Upper lobe of right lung (tissue), 1 donor: ENCODE measurements around the gene ROBO2. TPM values are rescaled to one million over a fixed set of nuclear protein-coding genes. Genes with fewer than 3 reads are reported as not detected.

Experiments used
- ATAC-seq: fragments of 200-7000 bp; cut with Tn5 transposase; one replicate; pipeline ENCODE4 v1.9.1; 2020; ENCODE audit warnings: mild to moderate bottlenecking, moderate library complexity
- DNase-seq: peaks from one replicate; pipeline ENCODE4 v3.0.0-alpha.2; 2020
- H3K27ac ChIP-seq: fragments of 200-600 bp; one replicate; pipeline ENCODE4 v1.8.0; 2022
- H3K27me3 ChIP-seq: fragments of 200-600 bp; one replicate; pipeline ENCODE4 v1.8.0; 2022; ENCODE audit warnings: mild to moderate bottlenecking
- H3K36me3 ChIP-seq: fragments of 200-600 bp; one replicate; pipeline ENCODE4 v1.8.0; 2022
- H3K4me1 ChIP-seq: fragments of 200-600 bp; one replicate; pipeline ENCODE4 v1.8.0; 2022
- H3K4me3 ChIP-seq: fragments of 200-600 bp; one replicate; pipeline ENCODE4 v1.8.0; 2022; ENCODE audit warnings: mild to moderate bottlenecking
- H3K9me3 ChIP-seq: fragments of 200-600 bp; one replicate; pipeline ENCODE4 v1.8.0; 2022
- intact Hi-C: fragments of 100-400 bp; cut with DNase I; formaldehyde crosslinking; loops from one replicate; pipeline ENCODE4 v1.11.0; 2022
- total RNA-seq: library from RNA; stranded (reverse); fragmentation: NEBNext Ultra II Directional; extraction: Animal tissue kit (Norgen Biotek cat#: 25700); gene quantifications from one replicate; pipeline ENCODE4 v1.2.1, GENCODE V29; 2021
- TF ChIP-seq, protein P1 (sequence below): fragments of 200-600 bp; IDR thresholded peaks from one replicate; pipeline ENCODE4 v1.8.0; 2022; ENCODE audit warnings: antibody characterized with exemption
- donor health status: DM: no; HTN: yes; CAD: no; lungs with severe emphysema.

The ROBO2 gene
- total RNA-seq, 1 donor from 2014 or later, result 27.1 TPM

DNA sequence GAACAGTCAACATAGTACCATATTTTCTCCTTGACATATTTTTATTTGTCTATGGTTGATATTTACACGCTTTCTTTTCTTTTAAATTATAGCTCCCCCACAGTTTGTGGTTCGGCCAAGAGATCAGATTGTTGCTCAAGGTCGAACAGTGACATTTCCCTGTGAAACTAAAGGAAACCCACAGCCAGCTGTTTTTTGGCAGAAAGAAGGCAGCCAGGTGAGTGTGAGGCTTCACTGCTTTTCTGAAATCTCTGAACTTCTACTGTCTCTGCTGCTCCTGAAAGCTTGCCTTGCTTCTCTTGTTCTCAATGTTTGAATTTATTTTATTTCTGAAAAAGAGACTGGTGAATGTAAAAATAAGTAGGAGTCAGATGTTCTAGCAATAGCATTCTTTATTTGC lies 506.3 kb downstream of the ROBO2 start:
- no peak overlapping the region for H3K27ac ChIP-seq
- ATAC-seq (no peak), DNase-seq (no peak)
- no peaks in the 10 kb centered on the region for H3K27me3 ChIP-seq
- H3K36me3 ChIP-seq, result no peaks in the 10 kb centered on the region
- H3K4me1 ChIP-seq, result no peaks in the 10 kb centered on the region
- TF ChIP-seq, protein P1, sequence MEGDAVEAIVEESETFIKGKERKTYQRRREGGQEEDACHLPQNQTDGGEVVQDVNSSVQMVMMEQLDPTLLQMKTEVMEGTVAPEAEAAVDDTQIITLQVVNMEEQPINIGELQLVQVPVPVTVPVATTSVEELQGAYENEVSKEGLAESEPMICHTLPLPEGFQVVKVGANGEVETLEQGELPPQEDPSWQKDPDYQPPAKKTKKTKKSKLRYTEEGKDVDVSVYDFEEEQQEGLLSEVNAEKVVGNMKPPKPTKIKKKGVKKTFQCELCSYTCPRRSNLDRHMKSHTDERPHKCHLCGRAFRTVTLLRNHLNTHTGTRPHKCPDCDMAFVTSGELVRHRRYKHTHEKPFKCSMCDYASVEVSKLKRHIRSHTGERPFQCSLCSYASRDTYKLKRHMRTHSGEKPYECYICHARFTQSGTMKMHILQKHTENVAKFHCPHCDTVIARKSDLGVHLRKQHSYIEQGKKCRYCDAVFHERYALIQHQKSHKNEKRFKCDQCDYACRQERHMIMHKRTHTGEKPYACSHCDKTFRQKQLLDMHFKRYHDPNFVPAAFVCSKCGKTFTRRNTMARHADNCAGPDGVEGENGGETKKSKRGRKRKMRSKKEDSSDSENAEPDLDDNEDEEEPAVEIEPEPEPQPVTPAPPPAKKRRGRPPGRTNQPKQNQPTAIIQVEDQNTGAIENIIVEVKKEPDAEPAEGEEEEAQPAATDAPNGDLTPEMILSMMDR, result no peak
- no peaks in the 10 kb centered on the region for H3K9me3 ChIP-seq
- no peak overlapping the region for H3K4me3 ChIP-seq
- intact Hi-C loops, result no loop called here

DNA sequence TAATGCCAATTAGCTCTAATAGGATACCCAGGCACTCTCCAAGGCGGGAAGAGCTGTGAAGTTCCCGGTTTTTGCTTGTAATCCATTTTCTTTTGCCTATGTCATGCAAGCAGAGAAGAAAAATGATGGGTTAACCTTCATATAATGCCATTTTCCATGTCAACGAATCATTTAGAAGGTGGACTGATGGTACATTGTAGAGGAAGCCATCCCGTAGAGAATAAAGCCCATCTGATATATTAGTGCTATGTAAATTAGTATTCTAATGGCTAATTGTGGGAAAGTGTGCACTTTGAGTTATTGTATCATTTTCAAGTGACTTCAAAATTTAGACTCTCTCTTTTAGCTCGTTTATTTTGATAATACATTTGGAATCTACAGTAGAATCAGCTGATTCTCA lies 509.1 kb downstream of the ROBO2 start:
- intact Hi-C loops, result no loop called here
- Histone ChIP-seq H3K27me3 (no peaks in the 10 kb centered on the region), H3K4me1 (no peaks in the 10 kb centered on the region), H3K27ac (no peak overlapping the region), H3K9me3 (no peaks in the 10 kb centered on the region), H3K36me3 (no peaks in the 10 kb centered on the region), H3K4me3 (no peak overlapping the region)
- DNase-seq, result no peak
- no peak for ATAC-seq
- TF ChIP-seq, protein P1, result no peak

DNA sequence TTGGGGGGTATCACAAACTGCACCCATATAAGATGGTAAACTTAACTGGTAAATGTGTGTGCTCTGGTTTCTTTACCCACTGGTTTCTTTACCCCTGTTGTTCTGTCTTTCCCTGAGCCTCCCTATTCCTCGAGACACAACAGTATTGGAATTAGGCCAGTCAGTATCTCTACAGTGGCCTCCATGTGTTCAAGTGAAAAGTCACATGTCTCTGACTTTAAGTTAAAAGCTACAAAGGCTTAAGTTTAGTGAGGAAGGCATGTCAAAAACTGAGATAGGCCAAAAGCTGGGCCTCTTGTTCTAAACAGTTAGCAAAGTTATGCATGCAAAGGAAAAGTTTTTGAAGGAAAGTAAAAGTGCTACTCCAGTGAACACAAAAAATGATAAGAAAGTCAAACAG lies 513.3 kb downstream of the ROBO2 start:
- ATAC-seq (no peak), DNase-seq (no peak)
- TF ChIP-seq, protein P1, result no peak

DNA sequence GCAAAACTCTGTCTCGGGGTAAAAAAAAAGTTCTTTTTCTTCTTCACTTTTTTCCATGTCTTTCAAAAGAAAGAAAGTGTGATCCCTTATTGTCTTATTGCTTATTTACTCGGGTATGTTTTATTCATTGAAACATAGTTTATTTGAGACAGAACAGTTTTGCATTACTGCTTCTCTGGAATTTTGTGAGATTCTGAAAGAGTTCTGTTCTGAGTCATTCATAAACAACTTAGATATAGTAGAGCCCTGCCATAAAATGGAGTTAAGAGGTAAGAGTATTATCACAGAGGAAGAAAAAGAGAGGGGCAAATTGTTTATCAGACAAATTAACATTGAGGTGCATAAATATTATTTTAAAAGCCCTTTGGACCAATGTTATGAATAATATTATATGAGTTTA lies 522.2 kb downstream of the ROBO2 start:
- H3K4me3 ChIP-seq, result no peak overlapping the region
- H3K9me3 ChIP-seq, result no peaks in the 10 kb centered on the region
- intact Hi-C loops, result no loop called here
- no peaks in the 10 kb centered on the region for H3K36me3 ChIP-seq
- H3K27me3 ChIP-seq, result no peaks in the 10 kb centered on the region
- H3K27ac ChIP-seq, result no peak overlapping the region
- no peak for DNase-seq
- H3K4me1 ChIP-seq, result no peaks in the 10 kb centered on the region
- ATAC-seq, result no peak
- TF ChIP-seq, protein P1, result no peak

More for the DNA sequence above, 513.3 kb downstream of the ROBO2 start:
- Histone ChIP-seq H3K27ac (no peak overlapping the region), H3K4me1 (no peaks in the 10 kb centered on the region), H3K36me3 (no peaks in the 10 kb centered on the region), H3K9me3 (no peaks in the 10 kb centered on the region), H3K27me3 (no peaks in the 10 kb centered on the region), H3K4me3 (no peak overlapping the region)
- intact Hi-C loops, result no loop called here

DNA sequence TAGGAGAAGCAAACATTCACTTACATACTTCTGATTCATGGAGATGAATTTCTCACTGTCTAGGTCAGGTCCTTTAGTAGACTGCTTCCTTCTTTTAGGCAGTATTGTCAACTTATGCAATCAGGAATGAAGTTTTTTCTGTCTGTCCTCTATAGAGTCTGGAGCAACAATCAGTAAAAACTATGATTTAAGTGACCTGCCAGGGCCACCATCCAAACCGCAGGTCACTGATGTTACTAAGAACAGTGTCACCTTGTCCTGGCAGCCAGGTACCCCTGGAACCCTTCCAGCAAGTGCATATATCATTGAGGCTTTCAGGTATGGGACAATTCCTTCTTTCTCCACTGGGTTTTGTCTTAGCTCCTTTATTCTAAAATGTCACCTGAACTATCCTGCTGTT lies 523.1 kb downstream of the ROBO2 start:
- TF ChIP-seq, protein P1, result no peak
- DNase-seq (no peak), ATAC-seq (no peak)
- Histone ChIP-seq H3K9me3 (no peaks in the 10 kb centered on the region), H3K4me3 (no peak overlapping the region), H3K27ac (no peak overlapping the region), H3K4me1 (no peaks in the 10 kb centered on the region), H3K36me3 (no peaks in the 10 kb centered on the region), H3K27me3 (no peaks in the 10 kb centered on the region)
- intact Hi-C loops, result no loop called here

DNA sequence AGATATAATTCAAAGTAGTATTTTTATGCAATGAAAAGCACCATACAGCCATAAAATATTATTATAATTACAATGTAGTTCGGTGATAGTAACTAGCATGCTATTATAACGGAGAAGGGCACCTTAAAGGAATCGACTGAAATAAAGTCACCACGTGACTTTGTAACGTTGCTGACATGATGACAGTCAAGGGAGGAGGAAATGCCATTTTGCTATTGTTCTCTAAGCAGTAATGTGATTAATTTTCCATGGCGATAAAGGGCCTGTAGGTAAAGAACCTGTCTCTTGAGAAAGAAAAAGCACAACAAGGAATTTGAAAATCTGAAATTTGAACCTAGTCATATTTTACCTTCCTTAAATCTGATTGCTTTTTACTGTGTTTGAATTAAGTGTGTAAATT lies 526.2 kb downstream of the ROBO2 start:
- Histone ChIP-seq H3K4me3 (no peak overlapping the region), H3K4me1 (no peaks in the 10 kb centered on the region), H3K27ac (no peak overlapping the region), H3K36me3 (no peaks in the 10 kb centered on the region), H3K27me3 (no peaks in the 10 kb centered on the region), H3K9me3 (no peaks in the 10 kb centered on the region)
- no peak for ATAC-seq
- intact Hi-C loops, result no loop called here
- DNase-seq, result no peak
- TF ChIP-seq, protein P1, result no peak
